Natural killer cell (primary cell): Measurements from ENCODE around the gene IL17B. TPM values are rescaled to one million over a fixed set of nuclear protein-coding genes. Genes with fewer than 3 reads are reported as not detected.

ENCODE experiments used
- ATAC-seq, 3 donors: fragments of 150-1000 bp in 2 of 3; fragments of 200-7000 bp in 1 of 3; cut with Tn5 transposase; 1 replicate in 1 of 3; 2 replicates in 2 of 3; pipeline ENCODE4 v1.10.0; 2021; ENCODE audit warnings: mild to moderate bottlenecking in 2 of 3, moderate library complexity in 2 of 3
- DNase-seq, 2 donors: peaks; one replicate each; pipeline versions ENCODE4 v3.0.0 to v3.0.0-alpha.2; 2013 to 2021; ENCODE audit warnings: mixed read lengths in 1 of 2
- H3K27ac ChIP-seq: one replicate; pipeline ENCODE4 v1.5.1; 2013; ENCODE audit warnings: mild to moderate bottlenecking, low read length
- H3K27me3 ChIP-seq: one replicate; pipeline ENCODE4 v1.6.1; 2013; ENCODE audit warnings: low read length; ENCODE audit not compliant: control insufficient read depth, insufficient read depth
- H3K36me3 ChIP-seq: one replicate; pipeline ENCODE4 v1.6.1; 2013; ENCODE audit warnings: low read length; ENCODE audit not compliant: control insufficient read depth, insufficient read depth
- H3K4me1 ChIP-seq: one replicate; pipeline ENCODE4 v1.6.1; 2013; ENCODE audit warnings: low read length; ENCODE audit not compliant: control insufficient read depth, insufficient read depth
- H3K4me3 ChIP-seq: one replicate; pipeline ENCODE4 v1.5.1; 2013; ENCODE audit warnings: low read length
- H3K9me3 ChIP-seq: one replicate; pipeline ENCODE4 v1.6.1; 2013; ENCODE audit warnings: low read length; ENCODE audit not compliant: control insufficient read depth, insufficient read depth
- H3K27ac Mint-ChIP-seq, 2 donors: one replicate each; pipeline ENCODE4 v1.8.0; 2022; ENCODE audit warnings: mild to moderate bottlenecking in 2 of 2, mixed read lengths in 2 of 2, moderate library complexity in 1 of 2
- H3K27me3 Mint-ChIP-seq, 2 donors: one replicate each; pipeline ENCODE4 v1.8.0; 2022; ENCODE audit warnings: low read depth in 2 of 2, mixed read lengths in 2 of 2
- H3K36me3 Mint-ChIP-seq: one replicate; pipeline ENCODE4 v1.8.0; 2022; ENCODE audit warnings: mixed read lengths
- H3K4me1 Mint-ChIP-seq, 2 donors: one replicate each; pipeline ENCODE4 v1.8.0; 2022; ENCODE audit warnings: mixed read lengths in 2 of 2
- H3K4me3 Mint-ChIP-seq: one replicate; pipeline ENCODE4 v1.8.0; 2022; ENCODE audit warnings: mild to moderate bottlenecking, moderate library complexity, mixed read lengths
- H3K9me3 Mint-ChIP-seq, 2 donors: one replicate each; pipeline ENCODE4 v1.8.0; 2022; ENCODE audit warnings: mixed read lengths in 2 of 2
- WGBS: methylation state at CpG from one replicate; pipeline ENCODE4 v1.1.7; 2013; ENCODE audit warnings: missing lambda C conversion rate; ENCODE audit not compliant: insufficient coverage; 5-methylcytosine and 5-hydroxymethylcytosine counted together
- intact Hi-C: fragments of 100-400 bp; cut with micrococcal nuclease; formaldehyde crosslinking; loops from one replicate; pipeline ENCODE4 v1.14.2; 2022
- total RNA-seq, 4 donors: library from RNA; stranded (reverse); fragments of 120-200 nt in 1 of 4; gene quantifications; one replicate each; pipeline versions ENCODE4 v1.2.3 to v1.2.4, GENCODE V29; 2013 to 2022
- TF ChIP-seq, protein P1 (sequence below): fragments of 200-600 bp; IDR thresholded peaks from one replicate; pipeline ENCODE4 v1.8.0; 2022; ENCODE audit warnings: antibody characterized with exemption

The IL17B gene
- total RNA-seq, 3 donors from 2014 or later (not counting 1 experiment from before 2014, with no cell fraction given): not detected

DNA sequence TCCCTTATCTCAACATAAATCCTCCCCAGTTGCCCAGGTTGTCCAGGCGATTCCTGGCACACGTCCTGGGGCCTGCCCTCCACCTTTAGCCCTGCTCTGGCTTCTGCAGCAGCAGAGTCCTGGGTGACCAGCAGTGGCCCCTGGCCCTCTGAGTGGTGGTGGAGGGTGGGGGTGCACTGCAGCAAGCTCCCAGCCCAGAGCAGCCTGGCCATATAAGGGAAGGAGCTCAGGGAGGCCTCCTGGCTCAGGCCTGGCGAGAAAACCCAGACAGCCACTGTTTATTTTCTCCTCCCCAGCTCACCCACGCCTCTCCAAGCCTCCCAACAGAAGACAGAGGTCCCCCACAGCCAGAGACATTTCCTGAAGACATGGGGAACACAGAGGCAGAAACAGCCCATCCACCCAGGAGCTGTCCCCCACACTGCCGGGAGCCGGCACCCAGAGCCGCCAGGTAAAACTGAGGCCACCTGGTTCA lies 44.7 kb upstream of the IL17B start:
- H3K27me3 Mint-ChIP-seq: no peaks in the 10 kb centered on the region
- peaks cover 9% of the 10 kb centered on the region for H3K4me1 ChIP-seq
- TF ChIP-seq, protein P1, sequence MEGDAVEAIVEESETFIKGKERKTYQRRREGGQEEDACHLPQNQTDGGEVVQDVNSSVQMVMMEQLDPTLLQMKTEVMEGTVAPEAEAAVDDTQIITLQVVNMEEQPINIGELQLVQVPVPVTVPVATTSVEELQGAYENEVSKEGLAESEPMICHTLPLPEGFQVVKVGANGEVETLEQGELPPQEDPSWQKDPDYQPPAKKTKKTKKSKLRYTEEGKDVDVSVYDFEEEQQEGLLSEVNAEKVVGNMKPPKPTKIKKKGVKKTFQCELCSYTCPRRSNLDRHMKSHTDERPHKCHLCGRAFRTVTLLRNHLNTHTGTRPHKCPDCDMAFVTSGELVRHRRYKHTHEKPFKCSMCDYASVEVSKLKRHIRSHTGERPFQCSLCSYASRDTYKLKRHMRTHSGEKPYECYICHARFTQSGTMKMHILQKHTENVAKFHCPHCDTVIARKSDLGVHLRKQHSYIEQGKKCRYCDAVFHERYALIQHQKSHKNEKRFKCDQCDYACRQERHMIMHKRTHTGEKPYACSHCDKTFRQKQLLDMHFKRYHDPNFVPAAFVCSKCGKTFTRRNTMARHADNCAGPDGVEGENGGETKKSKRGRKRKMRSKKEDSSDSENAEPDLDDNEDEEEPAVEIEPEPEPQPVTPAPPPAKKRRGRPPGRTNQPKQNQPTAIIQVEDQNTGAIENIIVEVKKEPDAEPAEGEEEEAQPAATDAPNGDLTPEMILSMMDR: no peak
- H3K9me3 ChIP-seq: no peaks in the 10 kb centered on the region
- DNase-seq (no peak), ATAC-seq (no peak)
- no peaks in the 10 kb centered on the region for H3K36me3 ChIP-seq
- H3K4me3 Mint-ChIP-seq: no peak overlapping the region
- WGBS: 92% methylated on average over 7 of the region's 7 CpGs
- no peaks in the 10 kb centered on the region for H3K36me3 Mint-ChIP-seq
- no peaks in the 10 kb centered on the region for H3K27me3 ChIP-seq
- no peak overlapping the region for H3K27ac ChIP-seq
- no peaks in the 10 kb centered on the region for H3K4me1 Mint-ChIP-seq
- intact Hi-C loops: no loop called here
- no peak overlapping the region for H3K4me3 ChIP-seq
- no peak overlapping the region for H3K27ac Mint-ChIP-seq
- H3K9me3 Mint-ChIP-seq: no peaks in the 10 kb centered on the region

DNA sequence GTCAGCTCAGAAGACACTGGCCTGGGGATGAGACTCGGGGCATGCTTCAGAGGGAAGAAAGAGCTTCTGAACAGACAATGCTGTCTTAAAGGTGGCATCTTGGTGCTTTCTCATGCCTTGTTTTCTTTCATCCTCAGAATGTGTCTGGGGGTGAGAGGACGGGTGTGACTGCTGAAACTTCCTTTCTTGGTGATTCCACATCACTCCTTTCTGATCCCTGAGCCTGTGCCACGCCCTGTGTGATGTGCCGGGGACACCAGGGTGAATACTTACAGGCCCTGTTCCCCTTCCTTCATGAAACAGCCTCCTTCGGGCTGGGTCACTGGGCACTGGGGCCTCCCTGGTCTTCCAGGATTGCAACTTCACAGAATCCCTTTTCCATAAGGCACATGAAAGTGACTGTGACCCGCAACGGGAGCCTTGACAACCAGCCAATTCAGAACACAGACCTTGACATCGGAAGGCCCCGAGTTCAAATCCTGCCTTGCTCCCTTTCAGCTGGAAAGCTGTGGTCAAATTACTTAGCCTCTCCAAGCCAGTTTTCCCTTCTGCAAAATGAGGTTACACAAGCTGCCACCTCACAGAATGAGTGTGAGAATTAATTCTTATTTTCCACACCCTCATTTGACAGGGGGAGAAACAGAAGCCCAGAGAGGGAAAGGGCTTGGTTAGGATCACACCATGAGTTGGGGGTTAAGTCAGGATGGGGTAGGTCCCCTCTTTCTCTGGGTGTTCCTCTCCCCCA lies 44.1 kb upstream of the IL17B start:
- 77% methylated on average over 9 of the region's 9 CpGs for WGBS
- H3K27me3 Mint-ChIP-seq: no peaks in the 10 kb centered on the region
- no peak overlapping the region for H3K27ac ChIP-seq

DNA sequence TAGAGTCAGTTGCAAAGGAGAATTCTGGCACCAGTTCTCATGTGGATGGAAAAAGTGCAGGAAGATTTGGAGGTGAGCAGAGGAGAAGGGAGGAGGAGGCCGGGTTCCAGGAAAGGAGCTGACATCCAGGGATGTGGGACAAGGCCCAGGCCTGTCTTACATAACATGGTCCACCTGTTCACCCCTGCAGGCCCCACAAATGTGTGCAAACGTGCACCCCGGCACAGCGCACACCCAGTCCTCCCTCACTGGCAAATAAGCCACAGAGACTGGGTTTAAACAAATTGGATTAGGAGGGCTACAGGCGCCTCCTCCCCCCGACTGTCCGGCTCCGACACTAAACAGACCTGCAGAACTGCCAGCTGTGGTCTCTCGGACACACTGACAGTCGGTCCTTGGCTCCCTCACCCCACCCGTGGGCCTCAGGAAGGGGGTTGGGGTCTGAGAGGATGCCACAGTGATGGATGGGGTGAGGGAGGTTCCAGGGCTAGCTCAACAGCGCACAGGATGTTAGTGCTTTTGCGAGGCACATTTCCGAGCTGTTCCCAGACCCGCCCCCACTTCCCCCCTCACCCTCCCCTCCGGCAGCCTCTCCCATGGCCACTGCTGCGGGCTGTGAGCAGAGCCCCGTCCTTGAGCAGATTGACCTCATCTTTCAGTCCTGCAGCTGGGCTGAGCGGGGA lies 43.4 kb upstream of the IL17B start:
- TF ChIP-seq, protein P1: no peak
- no peaks in the 10 kb centered on the region for H3K9me3 ChIP-seq
- ATAC-seq (peak in 1 of 3 donors; percentile 25), DNase-seq (peak in 1 of 2 donors; percentile 17)
- intact Hi-C loops: no loop called here
- H3K9me3 Mint-ChIP-seq: no peaks in the 10 kb centered on the region
- no peak overlapping the region for H3K4me3 ChIP-seq
- no peak overlapping the region for H3K4me3 Mint-ChIP-seq
- no peak overlapping the region for H3K27ac ChIP-seq
- no peak overlapping the region for H3K27ac Mint-ChIP-seq
- 29% methylated on average over 19 of the region's 19 CpGs for WGBS
- H3K27me3 Mint-ChIP-seq: no peaks in the 10 kb centered on the region
- no peaks in the 10 kb centered on the region for H3K36me3 ChIP-seq
- H3K27me3 ChIP-seq: no peaks in the 10 kb centered on the region
- no peaks in the 10 kb centered on the region for H3K36me3 Mint-ChIP-seq
- no peaks in the 10 kb centered on the region for H3K4me1 Mint-ChIP-seq
- peaks cover 6% of the 10 kb centered on the region for H3K4me1 ChIP-seq

More for the DNA sequence above, 44.1 kb upstream of the IL17B start:
- Mint-ChIP-seq H3K36me3 (no peaks in the 10 kb centered on the region), H3K4me1 (no peaks in the 10 kb centered on the region), H3K27ac (no peak overlapping the region), H3K9me3 (no peaks in the 10 kb centered on the region), H3K4me3 (no peak overlapping the region)
- intact Hi-C loops: no loop called here
- Histone ChIP-seq H3K9me3 (no peaks in the 10 kb centered on the region), H3K4me3 (no peak overlapping the region), H3K36me3 (no peaks in the 10 kb centered on the region), H3K4me1 (peaks cover 6% of the 10 kb centered on the region), H3K27me3 (no peaks in the 10 kb centered on the region)
- DNase-seq (no peak), ATAC-seq (no peak)
- TF ChIP-seq, protein P1: no peak
